Measurements from ENCODE around the gene RBM47. TPM values are rescaled to one million over a fixed set of nuclear protein-coding genes. Genes with fewer than 3 reads are reported as not detected.

The RBM47 gene
- total RNA-seq, 1 donor from 2014 or later, result 61.1 TPM

DNA sequence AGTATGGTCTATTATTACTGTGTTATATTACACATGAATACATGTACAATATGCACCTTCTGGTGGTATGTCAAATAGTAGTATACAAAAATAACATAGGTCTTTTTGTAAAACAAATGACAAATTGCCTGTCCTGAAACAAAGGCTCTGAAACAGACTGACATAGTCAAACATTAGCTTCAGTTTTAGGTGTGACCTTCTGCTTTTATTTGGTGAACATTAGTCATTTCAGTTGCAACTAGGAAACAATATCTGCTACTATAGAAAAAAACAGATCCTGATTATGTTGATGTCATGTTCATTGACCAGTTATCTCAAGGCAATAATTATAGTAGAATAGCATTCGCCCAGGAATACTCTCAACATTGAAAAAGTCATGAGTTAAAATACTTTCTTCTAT lies 171.6 kb downstream of the RBM47 start:
- Histone ChIP-seq H3K36me3 (no peaks in the 10 kb centered on the region), H3K27ac (no peak overlapping the region), H3K4me1 (no peaks in the 10 kb centered on the region), H3K27me3 (no peaks in the 10 kb centered on the region), H3K9me3 (no peaks in the 10 kb centered on the region), H3K4me3 (no peak overlapping the region)
- TF ChIP-seq POLR2A (IDR thresholded peaks at IDR 0.05), result no peak
- TF ChIP-seq POLR2AphosphoS5 (IDR thresholded peaks at IDR 0.05; ENCODE audit: insufficient read depth in 1 of 2, low read depth in 1 of 2), result no peak
- TF ChIP-seq, protein P1, sequence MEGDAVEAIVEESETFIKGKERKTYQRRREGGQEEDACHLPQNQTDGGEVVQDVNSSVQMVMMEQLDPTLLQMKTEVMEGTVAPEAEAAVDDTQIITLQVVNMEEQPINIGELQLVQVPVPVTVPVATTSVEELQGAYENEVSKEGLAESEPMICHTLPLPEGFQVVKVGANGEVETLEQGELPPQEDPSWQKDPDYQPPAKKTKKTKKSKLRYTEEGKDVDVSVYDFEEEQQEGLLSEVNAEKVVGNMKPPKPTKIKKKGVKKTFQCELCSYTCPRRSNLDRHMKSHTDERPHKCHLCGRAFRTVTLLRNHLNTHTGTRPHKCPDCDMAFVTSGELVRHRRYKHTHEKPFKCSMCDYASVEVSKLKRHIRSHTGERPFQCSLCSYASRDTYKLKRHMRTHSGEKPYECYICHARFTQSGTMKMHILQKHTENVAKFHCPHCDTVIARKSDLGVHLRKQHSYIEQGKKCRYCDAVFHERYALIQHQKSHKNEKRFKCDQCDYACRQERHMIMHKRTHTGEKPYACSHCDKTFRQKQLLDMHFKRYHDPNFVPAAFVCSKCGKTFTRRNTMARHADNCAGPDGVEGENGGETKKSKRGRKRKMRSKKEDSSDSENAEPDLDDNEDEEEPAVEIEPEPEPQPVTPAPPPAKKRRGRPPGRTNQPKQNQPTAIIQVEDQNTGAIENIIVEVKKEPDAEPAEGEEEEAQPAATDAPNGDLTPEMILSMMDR (IDR thresholded peaks at IDR 0.05), result no peak
- intact Hi-C loops (cut with DNase I), result no loop called here
- no peak for DNase-seq (ENCODE audit: extremely low spot score in 2 of 2)

DNA sequence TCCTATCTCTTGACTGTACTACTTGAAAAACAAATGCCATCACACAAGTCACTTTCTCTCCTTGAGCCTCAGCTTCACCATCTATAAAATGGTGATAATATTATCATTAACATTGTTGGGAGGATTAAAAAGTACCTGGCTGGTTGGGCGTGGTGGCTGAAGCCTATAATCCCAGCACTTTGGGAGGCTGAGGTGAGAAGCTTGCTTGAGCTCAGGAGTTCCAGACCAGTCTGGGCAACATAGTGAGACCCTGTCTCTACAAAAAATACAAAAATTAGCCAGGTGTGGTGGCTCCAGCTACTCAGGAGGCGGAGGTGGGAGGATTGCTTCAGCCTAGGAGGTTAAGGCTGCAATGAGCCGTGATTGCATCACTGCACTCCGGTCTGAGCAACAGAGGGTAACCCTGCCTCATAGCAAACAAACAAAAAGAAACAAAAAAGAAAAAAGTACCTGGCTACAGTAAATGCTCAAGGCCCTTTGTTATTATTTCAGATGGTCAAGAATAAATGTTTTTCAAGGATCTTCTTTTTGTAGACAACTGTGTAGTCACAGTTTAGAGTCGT lies 174.2 kb downstream of the RBM47 start:
- intact Hi-C loops (cut with DNase I), result no loop called here
- no peak overlapping the region for H3K4me3 ChIP-seq
- no peak overlapping the region for H3K27ac ChIP-seq
- H3K9me3 ChIP-seq, result no peaks in the 10 kb centered on the region
- TF ChIP-seq, protein P1 (IDR thresholded peaks at IDR 0.05), result no peak
- TF ChIP-seq POLR2AphosphoS5 (IDR thresholded peaks at IDR 0.05; ENCODE audit: insufficient read depth in 1 of 2, low read depth in 1 of 2) (no peak), POLR2A (IDR thresholded peaks at IDR 0.05) (no peak)
- H3K4me1 ChIP-seq, result peaks cover 16% of the 10 kb centered on the region
- no peaks in the 10 kb centered on the region for H3K27me3 ChIP-seq
- H3K36me3 ChIP-seq, result no peaks in the 10 kb centered on the region
- no peak for DNase-seq (ENCODE audit: extremely low spot score in 2 of 2)

DNA sequence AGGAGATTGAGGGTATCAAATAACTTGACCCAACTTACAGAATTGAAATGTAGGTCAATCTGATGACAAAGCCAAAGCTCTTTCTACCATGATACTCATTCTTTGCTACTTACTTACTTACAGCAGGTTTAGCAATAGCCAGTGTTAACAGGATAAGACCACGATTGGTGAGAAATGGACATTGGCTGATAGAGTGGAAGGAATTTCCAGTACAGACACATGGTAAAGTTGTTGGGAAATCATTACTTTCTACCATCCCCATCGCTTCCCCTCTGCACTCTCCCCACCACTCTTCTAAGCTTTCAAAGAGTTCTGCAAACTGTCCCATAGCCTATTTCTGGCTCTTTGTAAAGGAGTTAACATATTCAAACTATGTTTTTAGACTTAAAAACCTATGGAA lies 174.8 kb downstream of the RBM47 start:
- peaks cover 16% of the 10 kb centered on the region for H3K4me1 ChIP-seq
- no peak overlapping the region for H3K27ac ChIP-seq
- H3K36me3 ChIP-seq, result no peaks in the 10 kb centered on the region
- TF ChIP-seq POLR2AphosphoS5 (IDR thresholded peaks at IDR 0.05; ENCODE audit: insufficient read depth in 1 of 2, low read depth in 1 of 2) (no peak), POLR2A (IDR thresholded peaks at IDR 0.05) (no peak)
- TF ChIP-seq, protein P1 (IDR thresholded peaks at IDR 0.05), result no peak
- H3K4me3 ChIP-seq, result no peak overlapping the region
- DNase-seq (ENCODE audit: extremely low spot score in 2 of 2), result no peak
- H3K27me3 ChIP-seq, result no peaks in the 10 kb centered on the region
- intact Hi-C loops (cut with DNase I), result no loop called here
- no peaks in the 10 kb centered on the region for H3K9me3 ChIP-seq

DNA sequence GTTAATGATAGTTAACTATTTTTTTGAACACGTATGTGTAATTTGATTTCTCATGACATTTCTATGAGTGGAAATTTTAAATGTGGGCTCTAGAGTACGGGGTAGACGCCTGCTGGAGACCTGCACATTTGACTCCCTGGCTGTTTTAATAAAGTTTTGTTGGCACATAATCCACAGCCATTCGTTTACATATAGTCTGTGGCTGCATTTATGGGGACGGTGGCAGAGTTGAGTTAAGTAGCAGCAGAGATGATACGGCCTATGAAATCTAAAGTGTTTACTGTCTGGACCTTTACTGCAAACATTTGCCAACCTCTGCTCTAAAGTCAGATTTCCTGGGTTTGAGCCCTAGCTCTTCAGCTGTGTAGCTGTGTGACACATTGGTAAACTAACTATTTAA lies 175.8 kb downstream of the RBM47 start:
- no peaks in the 10 kb centered on the region for H3K9me3 ChIP-seq
- H3K36me3 ChIP-seq, result no peaks in the 10 kb centered on the region
- H3K27ac ChIP-seq, result no peak overlapping the region
- intact Hi-C loops (cut with DNase I), result no loop called here
- DNase-seq (ENCODE audit: extremely low spot score in 2 of 2), result no peak
- no peaks in the 10 kb centered on the region for H3K27me3 ChIP-seq
- TF ChIP-seq, protein P1 (IDR thresholded peaks at IDR 0.05), result no peak
- no peak for TF ChIP-seq POLR2AphosphoS5 (IDR thresholded peaks at IDR 0.05; ENCODE audit: insufficient read depth in 1 of 2, low read depth in 1 of 2)
- TF ChIP-seq POLR2A (IDR thresholded peaks at IDR 0.05), result no peak
- H3K4me3 ChIP-seq, result no peak overlapping the region
- H3K4me1 ChIP-seq, result peaks cover 16% of the 10 kb centered on the region

DNA sequence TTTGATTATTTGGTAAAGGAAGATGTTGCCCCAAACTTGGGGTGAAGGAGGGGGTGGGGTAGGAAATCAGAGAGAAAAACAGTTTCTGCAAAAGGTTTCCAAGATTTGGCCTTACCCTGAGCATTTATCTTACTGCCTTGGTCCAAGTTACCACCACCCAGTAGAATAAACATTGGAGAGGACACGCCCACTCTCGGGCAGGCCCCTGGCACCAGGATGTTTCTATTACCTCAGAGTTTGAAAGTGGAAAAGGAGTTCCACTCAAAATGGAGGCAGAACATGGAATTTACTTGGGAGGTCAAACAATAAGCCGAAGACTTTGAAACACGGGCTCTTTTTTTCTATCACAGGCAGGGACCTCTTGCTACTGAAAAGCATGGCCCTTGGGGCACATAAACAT lies 180.8 kb downstream of the RBM47 start:
- no peak for DNase-seq (ENCODE audit: extremely low spot score in 2 of 2)

More for the DNA sequence above, 180.8 kb downstream of the RBM47 start:
- H3K27me3 ChIP-seq, result no peaks in the 10 kb centered on the region
- peaks cover 16% of the 10 kb centered on the region for H3K4me1 ChIP-seq
- no peak overlapping the region for H3K4me3 ChIP-seq
- no peak overlapping the region for H3K27ac ChIP-seq
- intact Hi-C loops (cut with DNase I), result no loop called here
- H3K36me3 ChIP-seq, result no peaks in the 10 kb centered on the region
- TF ChIP-seq POLR2AphosphoS5 (IDR thresholded peaks at IDR 0.05; ENCODE audit: insufficient read depth in 1 of 2, low read depth in 1 of 2), result no peak
- TF ChIP-seq POLR2A (IDR thresholded peaks at IDR 0.05), result no peak
- no peaks in the 10 kb centered on the region for H3K9me3 ChIP-seq

All from vagina (tissue), 2 donors.